ENCODE data around the gene EIF4G3.
"Not testable (repeated sequence)": the region's sequence is repeated elsewhere in the genome, so short reads cannot be mapped to it uniquely, and the experiment has no call there.

The EIF4G3 gene

DNA sequence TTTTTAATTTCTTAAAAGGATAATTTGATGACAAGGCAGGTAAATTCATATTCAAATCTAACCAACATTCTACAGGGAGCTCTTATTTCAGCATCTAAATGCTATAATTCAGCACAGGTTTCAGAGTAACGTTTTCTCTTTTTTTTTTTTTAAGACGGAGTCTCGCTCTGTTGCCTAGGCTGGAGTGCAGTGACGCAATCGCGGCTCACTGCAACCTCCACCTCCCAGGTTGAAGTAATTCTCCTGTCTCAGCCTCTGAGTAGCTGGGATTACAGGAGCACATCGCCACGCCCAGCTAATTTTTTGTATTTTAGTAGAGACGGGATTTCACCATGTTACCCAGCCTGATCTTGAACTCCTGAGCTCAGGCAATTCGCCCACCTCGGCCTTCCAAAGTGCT is 66.5 kb downstream of the EIF4G3 start:
- no peak for DNase-seq (ENCODE audit: low read depth in 1 of 2, low spot score in 1 of 2)

DNA sequence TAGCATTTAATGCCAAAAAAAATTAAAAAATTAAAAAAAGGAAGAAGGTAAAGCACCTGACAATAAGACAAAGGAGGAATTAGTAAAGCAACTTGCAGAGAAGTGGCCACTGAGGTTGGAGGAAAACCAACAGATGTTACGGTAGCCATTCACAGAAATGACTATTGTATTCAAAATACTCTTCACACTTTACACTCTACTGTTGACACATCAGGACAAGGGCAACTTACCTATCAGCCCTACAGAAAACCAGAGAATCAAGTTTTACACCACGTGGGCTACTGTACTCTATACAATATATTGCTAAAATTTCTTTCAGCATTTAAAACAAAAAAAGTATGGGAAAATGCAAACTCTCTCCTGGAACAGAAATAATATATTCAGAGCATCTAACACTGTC is 70.0 kb downstream of the EIF4G3 start:
- no peak for DNase-seq (ENCODE audit: low read depth in 1 of 2, low spot score in 1 of 2)

DNA sequence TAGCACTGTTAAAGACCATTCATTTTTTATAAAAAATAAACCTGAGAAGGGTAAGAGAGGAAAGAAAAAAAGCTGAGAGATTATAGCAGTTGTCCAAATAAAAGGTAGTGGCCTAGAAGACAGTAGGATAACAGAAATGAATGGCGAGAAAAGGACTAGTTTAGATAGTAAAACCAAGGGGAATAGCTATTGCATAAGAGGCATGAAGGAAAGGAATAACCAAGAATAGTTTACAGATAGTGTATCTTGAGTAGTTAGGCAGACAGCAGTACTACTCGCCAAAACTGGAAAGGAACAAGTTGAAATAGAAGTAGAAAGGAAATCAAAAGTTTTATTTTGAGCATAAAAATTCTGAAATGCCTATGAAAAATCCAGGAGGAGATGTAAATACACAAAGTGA is 70.5 kb downstream of the EIF4G3 start:
- no peak for DNase-seq (ENCODE audit: low read depth in 1 of 2, low spot score in 1 of 2)

DNA sequence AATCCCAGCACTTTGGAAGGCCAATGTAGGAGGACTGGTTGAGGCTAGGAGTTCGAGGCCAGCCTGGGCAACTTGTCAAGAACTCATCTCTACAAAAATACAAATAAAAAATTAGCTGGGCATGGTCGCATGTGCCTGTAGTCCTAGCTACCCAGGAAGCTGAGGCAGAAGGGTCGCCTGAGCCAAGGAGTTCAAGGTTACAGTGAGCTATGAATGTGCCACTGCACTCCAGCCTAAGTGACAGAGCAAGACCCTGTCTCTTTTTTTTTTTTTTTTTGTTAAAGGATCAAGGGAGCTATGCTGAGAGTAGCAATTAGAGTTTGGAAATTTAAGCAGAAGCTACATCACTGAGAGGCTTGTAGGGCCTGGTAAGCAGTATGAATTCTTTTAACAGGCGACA is 70.9 kb downstream of the EIF4G3 start:
- DNase-seq (ENCODE audit: low read depth in 1 of 2, low spot score in 1 of 2): no peak

DNA sequence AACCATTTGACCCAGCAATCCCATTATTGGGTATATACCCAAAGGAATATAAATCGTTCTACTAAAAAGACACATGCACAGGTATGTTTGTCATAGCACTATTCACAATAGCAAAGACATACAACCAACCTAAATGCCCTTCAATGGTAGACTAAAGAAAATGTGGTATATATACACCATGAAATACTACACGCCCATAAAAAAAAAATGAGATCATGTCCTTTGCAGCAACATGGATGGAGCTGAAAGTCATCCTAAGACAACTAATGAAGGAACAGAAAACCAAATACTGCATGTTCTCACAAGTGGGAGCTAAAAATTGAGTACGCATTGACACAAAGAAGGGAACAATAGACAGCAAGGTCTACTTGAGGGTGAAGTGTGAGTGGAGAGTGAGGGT is 72.0 kb downstream of the EIF4G3 start:
- DNase-seq (ENCODE audit: low read depth in 1 of 2, low spot score in 1 of 2): no peak

DNA sequence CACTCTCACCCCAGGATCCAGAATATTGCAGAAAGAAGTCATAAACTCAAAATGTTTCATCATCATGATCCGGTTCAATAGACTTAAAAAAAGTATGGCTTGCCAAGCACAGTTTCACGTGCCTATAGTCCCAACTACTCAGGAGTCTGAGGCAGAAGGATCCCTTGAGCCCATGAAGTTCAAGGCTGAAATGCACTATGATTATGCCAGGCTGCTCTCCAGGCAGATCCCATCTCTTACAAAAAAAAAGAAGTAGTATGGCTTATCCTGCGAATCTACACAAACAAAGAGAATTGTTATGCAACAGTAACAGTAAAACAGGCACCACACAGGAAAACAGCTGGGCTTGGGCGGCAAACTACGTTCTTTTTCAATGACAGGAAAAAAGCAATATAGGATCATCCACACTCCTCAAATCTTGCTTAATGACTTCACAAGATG is 76.2 kb downstream of the EIF4G3 start:
- DNase-seq (ENCODE audit: low read depth in 1 of 2, low spot score in 1 of 2): no peak

DNA sequence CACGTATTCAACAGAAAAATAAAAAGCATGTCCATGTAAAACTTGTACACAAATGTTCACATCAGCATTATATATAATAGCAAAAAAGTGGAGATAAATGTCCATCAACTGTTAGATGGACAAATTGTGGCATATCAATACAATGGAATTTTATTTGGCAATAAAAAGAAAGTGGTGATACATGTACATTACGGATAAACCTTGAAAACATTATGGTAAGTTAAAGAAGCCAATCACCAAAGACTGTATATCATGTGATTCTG is 76.9 kb downstream of the EIF4G3 start:
- DNase-seq (ENCODE audit: low read depth in 1 of 2, low spot score in 1 of 2): no peak

DNA sequence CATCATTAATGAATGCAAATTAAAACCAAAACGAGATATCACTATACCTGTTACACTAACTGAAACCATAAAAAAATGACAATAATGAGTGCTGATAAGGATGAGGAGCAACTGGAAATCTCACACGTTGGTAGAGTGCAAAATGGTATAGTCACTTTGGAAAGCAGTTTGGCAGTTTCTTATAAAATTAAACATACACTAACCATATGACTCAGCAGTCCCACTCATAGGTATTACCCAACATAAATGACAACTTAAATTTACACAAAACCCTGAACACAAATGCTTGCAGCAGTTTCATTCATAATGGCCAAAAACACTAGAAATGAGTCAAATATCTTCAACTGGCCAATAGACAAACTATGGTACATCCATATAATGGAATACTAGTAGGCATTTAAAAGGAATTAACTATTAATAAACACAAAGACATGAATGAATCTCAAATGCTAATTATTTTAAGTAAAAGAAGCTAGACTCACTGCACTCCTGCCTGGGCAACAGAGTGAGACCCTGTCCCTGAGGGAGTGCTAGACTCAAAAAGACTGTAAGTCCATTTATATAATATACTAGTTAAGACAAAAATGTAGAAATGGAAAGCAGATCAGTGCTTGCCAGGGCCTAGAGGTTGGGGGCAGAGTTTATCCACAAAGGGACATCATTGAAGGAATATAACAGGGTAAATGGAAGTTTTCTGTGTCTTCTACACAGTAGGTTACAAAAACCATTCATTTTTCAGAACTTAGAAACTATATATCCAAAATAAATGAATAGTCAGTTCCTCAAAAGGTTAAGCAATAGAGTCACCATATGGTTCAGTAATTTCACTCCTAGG is 77.4 kb downstream of the EIF4G3 start:
- no peak for DNase-seq (ENCODE audit: low read depth in 1 of 2, low spot score in 1 of 2)

DNA sequence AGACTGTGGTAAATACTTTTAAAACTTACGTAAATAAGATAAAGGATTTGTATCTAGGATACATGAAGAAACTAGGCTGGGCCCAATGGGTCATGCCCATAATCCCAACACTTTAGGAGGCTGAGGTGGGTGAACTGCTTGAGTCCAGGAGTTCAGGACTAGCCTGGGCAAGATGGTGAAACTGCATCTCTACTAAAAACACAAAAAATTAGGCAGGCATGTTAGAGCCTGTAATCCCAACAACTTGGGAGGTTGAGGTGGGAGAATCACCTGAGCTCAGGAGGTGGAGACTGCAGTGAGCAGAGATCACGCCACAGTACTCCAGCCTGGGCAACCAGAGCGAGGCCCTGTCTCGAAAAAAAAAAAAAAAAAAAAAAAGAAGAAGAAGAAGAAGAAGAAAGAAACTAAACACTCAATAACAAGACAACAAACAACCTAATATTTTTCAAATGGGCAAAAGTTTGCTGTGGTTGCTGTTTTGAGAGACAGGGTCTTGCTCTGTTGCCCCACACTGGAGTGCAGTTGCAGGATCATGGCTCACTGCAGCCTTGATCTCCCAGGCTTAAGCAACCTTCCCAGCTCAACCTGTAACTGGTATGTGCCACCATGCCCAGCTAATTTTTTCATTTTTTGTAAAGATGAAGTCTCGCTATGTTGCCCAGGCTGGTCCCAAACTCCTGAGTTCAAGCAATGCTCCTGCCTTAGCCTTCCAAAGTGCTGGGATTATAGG is 78.3 kb downstream of the EIF4G3 start:
- no peak for DNase-seq (ENCODE audit: low read depth in 1 of 2, low spot score in 1 of 2)

DNA sequence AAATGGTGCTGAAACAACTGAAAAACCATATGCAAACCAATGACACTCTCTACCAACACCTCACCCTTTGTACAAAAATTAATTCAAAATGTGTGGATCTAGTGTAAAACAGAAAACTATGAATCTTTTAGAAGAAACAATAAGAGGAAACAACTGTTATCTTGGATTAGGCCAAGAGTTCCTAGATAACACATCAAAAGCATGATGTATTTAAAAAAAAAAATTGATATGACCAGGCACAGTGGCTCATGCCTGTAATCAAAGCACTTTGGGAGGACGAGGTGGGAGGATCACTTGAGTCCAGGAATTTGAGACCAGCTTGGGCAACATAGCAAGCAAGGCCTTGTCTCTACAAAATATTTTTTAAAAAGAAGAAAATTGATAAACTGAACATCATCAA is 79.0 kb downstream of the EIF4G3 start:
- DNase-seq (ENCODE audit: low read depth in 1 of 2, low spot score in 1 of 2): no peak

DNA sequence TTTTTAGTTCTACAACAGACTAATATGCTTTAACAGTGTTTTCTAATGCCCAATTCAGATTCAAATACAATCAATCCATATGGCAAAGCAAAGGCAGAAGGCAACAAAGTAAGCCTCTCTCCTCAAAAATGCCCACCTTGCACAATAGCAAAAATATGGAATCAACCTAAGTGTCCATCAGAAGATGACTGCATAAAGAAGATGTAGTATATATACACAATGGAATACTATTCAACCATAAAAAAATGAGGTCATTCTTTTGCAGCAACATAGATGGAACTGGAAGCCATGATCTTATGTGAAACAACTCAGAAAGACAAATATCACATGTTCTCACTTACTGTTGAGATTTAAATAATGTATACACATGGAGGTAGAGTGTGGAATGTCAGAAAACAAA is 80.7 kb downstream of the EIF4G3 start:
- no peak for DNase-seq (ENCODE audit: low read depth in 1 of 2, low spot score in 1 of 2)

DNA sequence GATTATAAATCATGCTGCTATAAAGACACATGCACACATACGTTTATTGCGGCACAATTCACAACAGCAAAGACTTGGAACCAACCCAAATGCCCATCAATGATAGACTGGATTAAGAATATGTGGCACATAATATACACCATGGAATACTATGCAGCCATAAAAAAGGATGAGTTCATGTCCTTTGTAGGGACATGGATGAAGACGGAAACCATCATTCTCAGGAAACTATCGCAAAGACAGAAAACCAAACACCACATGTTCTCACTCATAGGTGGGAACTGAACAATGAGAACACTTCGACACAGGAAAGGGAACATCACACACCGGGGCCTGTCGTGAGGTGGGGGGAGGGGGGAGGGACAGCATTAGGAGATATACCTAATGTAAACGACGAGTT is 82.4 kb downstream of the EIF4G3 start:
- not testable (repeated sequence) for DNase-seq (ENCODE audit: low read depth in 1 of 2, low spot score in 1 of 2)

DNA sequence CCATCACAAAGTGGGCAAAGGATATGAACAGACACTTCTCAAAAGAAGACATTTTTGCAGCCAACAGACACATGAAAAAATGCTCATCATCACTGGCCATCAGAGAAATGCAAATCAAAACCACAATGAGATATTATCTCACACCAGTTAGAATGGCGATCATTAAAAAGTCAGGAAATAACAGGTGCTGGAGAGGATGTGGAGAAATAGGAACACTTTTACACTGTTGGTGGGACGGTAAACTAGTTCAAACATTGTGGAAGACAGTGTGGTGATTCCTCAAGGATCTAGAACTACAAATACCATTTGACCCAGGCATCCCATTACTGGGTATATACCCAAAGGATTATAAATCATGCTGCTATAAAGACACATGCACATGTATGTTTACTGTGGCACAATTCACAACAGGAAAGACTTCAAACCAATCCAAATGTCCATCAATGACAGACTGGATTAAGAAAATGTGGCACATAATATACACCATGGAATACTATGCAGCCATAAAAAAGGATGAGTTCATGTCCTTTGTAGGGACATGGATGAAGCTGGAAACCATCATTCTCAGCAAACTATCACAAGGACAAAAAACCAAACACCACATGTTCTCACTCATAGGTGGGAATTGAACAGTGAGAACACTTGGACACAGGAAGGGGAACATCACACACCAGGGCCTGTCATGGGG is 83.3 kb downstream of the EIF4G3 start:
- not testable (repeated sequence) for DNase-seq (ENCODE audit: low read depth in 1 of 2, low spot score in 1 of 2)

DNA sequence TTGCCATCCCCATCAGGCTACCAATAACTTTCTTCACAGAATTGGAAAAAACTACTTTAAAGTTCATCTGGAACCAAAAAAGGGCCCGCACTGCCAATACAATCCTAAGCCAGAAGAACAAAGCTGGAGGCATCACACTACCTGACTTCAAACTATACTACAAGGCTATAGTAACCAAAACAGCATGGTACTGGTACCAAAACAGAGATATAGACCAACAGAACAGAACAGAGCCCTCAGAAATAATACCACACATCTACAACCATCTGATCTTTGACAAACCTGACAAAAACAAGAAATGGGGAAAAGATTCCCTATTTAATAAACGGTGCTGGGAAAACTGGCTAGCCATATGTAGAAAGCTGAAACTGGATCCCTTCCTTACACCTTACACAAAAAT is 84.2 kb downstream of the EIF4G3 start:
- not testable (repeated sequence) for DNase-seq (ENCODE audit: low read depth in 1 of 2, low spot score in 1 of 2)

DNA sequence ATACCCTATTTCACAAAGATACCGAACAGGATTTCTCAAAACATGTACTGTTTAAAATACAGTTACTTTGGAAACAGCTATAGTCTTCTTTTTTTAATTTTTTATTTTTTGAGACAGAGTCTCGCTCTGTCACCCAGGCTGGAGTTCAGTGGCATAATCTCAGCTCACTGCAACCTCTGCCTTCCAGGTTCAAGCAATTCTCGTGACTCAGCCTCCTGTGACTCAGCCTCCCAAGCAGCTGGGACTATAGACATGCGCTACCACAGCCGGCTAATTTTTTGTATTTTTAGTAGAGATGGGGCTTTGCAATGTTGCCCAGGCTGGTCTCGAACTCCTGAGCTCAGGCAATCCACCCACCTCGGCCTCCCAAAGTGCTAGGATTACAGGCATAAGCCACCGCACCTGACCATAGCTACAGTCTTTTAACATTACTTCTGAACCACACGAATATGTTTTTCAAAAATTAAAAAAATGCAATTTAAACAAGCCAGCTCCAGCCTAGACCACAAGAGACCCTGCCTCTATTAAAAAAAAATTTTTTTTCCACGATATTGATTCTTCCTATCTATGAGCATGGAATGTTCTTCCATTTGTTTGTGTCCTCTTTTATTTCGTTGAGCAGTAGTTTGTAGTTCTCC is 85.5 kb downstream of the EIF4G3 start:
- DNase-seq (ENCODE audit: low read depth in 1 of 2, low spot score in 1 of 2): not testable (repeated sequence)

DNA sequence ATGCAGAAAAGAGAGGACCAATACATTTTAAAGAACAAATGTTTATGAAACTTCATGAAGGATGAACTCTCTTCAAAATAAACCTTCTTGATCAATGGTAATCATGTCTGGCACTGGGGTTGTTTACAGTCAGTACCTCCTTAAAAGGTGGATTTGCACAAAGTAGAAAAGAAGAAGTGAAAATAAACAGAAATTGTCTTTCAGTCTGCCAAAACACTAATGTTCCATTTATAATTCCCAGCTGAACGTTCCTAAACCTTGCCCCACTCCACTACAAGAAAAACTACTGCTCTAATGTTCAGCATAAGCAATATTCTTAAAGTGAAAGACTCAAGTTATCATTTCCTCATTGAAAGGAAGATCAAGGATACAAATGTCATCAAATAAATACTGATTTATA is 86.2 kb downstream of the EIF4G3 start:
- no peak for DNase-seq (ENCODE audit: low read depth in 1 of 2, low spot score in 1 of 2)

DNA sequence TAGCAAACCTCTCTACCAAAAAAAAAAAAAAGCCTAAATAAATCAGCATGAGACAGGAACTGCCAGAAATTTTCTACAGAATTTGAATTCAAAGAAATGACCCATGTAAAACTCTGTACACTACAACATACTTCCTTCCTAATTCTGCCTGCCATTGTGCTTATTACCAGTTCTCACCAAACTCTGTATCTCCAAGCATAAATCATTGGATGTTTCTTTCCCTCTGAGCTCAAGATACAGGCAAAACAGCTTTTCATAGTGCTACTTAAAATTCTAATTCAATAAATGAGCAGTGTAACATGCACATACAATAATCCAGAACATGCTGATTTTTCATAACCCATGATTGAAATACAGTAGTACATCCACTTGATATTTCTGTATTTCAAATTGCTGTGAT is 87.0 kb downstream of the EIF4G3 start:
- DNase-seq (ENCODE audit: low read depth in 1 of 2, low spot score in 1 of 2): no peak

DNA sequence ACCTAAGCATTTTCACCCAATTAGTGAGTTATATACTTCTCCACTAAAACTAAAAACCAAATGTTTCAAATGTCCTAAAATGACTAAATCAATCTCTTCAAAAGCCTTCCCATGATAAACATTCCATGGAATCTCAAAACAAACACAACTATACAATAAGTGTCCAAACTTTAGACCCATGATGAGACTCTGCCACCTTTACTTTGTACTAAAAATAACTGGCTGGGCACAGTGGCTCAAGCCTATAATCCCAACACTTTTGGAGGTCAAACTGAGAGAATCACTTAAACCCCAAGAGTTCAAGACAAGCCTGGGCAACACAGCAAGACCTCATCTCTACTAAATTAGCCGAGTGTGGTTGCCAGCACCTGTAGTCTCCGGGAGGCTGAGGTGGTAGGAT is 87.4 kb downstream of the EIF4G3 start:
- DNase-seq (ENCODE audit: low read depth in 1 of 2, low spot score in 1 of 2): no peak

DNA sequence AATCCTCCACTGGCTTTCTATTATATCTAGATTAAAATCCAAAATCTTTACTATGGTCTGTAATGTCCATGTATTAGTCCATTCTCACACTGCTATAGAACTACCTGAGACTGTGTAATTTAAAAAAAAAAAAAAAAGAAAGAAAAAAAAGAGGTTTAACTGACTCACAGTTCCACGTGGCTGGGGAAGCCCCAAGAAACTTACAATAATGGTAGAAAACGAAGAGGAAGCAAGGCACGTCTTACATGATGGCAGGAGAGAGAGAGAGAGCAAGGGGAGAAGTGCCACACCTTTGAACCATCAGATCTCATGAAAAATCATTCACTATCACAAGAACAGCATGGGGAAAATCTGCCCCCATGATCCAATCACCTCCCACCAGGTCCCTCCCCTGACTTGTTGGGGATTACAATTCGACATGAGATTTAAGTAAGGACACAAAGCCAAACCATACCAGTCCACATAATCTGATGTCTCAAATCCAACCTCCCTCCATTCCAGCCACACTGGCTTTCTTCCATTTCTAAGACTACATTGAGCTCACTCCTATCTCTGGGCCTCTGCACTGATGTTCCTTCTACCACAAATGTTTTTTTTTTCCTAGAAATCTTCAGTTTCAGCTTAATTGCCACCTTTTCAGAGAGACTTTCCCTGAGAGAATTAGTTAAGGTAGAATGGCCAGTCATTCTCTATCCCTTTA is 92.4 kb downstream of the EIF4G3 start:
- no peak for DNase-seq (ENCODE audit: low read depth in 1 of 2, low spot score in 1 of 2)

DNA sequence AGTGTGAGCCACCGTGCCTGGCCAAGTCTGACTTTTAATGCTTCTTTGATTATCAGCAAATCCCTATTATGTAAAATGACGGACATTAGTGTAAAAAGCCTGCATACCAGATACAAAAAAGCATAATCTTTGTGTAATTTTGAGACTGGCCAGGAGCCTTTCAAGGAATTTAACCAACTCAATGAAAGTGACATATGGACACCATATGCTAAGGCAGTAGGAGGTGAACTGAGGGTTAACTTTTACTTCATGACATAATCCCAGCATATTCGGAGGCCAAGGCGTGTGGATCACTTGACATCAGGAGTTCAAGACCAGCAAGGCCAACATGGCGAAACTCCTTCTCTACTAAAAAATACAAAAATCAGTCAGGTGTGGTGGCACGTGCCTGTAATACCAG is 94.6 kb downstream of the EIF4G3 start:
- no peak for DNase-seq (ENCODE audit: low read depth in 1 of 2, low spot score in 1 of 2)

DNA sequence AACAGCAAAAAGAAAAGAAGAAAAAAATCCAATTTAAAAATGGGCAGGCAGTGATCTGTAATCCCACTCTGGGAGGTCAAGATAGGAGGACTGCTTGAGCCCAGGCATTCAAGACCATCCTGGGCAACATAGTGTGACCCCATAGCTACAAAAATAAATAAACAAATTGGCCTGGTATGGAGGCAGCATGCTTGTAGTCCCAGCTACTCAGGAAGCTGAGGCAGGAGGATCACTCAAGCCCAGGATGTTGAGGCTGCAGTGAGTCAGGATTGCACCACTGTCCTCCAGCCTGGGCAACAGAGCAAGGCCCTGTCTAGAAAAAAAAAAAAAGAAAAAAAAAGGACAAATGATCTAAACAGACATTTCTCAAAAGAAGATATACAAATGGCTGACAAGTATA is 99.6 kb downstream of the EIF4G3 start:
- DNase-seq (ENCODE audit: low read depth in 1 of 2, low spot score in 1 of 2): no peak
